GM19324 (cell line): ENCODE data around the gene BLACAT1.
"Not testable (repeated sequence)": the region's sequence is repeated elsewhere in the genome, so short reads cannot be mapped to it uniquely, and the experiment has no call there.

Experiments
- ATAC-seq: cut with Tn5 transposase; IDR thresholded peaks from one replicate; pipeline ENCODE4 v1.9.1; 2021; ENCODE audit warnings: mild to moderate bottlenecking, moderate library complexity; ENCODE audit not compliant: unreplicated experiment, low FRiP score

Gene BLACAT1

GRCh38 chr1:205484985-205485967 lies 29.4 kb upstream of the BLACAT1 start:
- ATAC-seq: no peak

- ATAC-seq: no peak
These were observed 27.5 kb upstream of the BLACAT1 start for GRCh38 chr1:205483372-205483771.

GRCh38 chr1:205482587-205482986 lies 26.7 kb upstream of the BLACAT1 start:
- not testable (repeated sequence) for ATAC-seq

- no peak for ATAC-seq
These were observed 25.8 kb upstream of the BLACAT1 start for GRCh38 chr1:205481629-205482151.

GRCh38 chr1:205481218-205481617 lies 25.4 kb upstream of the BLACAT1 start:
- no peak for ATAC-seq

GRCh38 chr1:205480349-205480985 lies 24.6 kb upstream of the BLACAT1 start:
- peak; percentile 49 for ATAC-seq

GRCh38 chr1:205478985-205479384 lies 23.1 kb upstream of the BLACAT1 start:
- ATAC-seq: not testable (repeated sequence)

- ATAC-seq: no peak
These were observed 22.0 kb upstream of the BLACAT1 start for GRCh38 chr1:205477759-205478247.

GRCh38 chr1:205477121-205477758 lies 21.4 kb upstream of the BLACAT1 start:
- ATAC-seq: no peak

GRCh38 chr1:205476648-205477047 lies 20.8 kb upstream of the BLACAT1 start:
- ATAC-seq: no peak

- ATAC-seq: no peak
These were observed 20.0 kb upstream of the BLACAT1 start for GRCh38 chr1:205475855-205476254.

GRCh38 chr1:205474571-205474970 lies 18.7 kb upstream of the BLACAT1 start:
- ATAC-seq: no peak

- ATAC-seq: no peak
These were observed 18.1 kb upstream of the BLACAT1 start for GRCh38 chr1:205473966-205474365.

GRCh38 chr1:205473475-205473874 lies 17.6 kb upstream of the BLACAT1 start:
- no peak for ATAC-seq

- no peak for ATAC-seq
These were observed 17.0 kb upstream of the BLACAT1 start for GRCh38 chr1:205472737-205473441.

- ATAC-seq: no peak
These were observed 14.3 kb upstream of the BLACAT1 start for GRCh38 chr1:205470131-205470530.

- ATAC-seq: no peak
These were observed 10.9 kb upstream of the BLACAT1 start for GRCh38 chr1:205466595-205467220.

- ATAC-seq: no peak
These were observed 9.5 kb upstream of the BLACAT1 start for GRCh38 chr1:205465392-205465791.

- ATAC-seq: no peak
These were observed 3.1 kb upstream of the BLACAT1 start for GRCh38 chr1:205458777-205459566.
